HG03520 (cell line): ENCODE measurements around the gene KRTAP9-7.
"Not testable (repeated sequence)": the region's sequence is repeated elsewhere in the genome, so short reads cannot be mapped to it uniquely, and the experiment has no call there.

ENCODE experiments used
- ATAC-seq: cut with Tn5 transposase; IDR thresholded peaks from one replicate; pipeline ENCODE4 v1.9.1; 2021; ENCODE audit warnings: mild to moderate bottlenecking, moderate library complexity; ENCODE audit not compliant: unreplicated experiment

The KRTAP9-7 gene

DNA sequence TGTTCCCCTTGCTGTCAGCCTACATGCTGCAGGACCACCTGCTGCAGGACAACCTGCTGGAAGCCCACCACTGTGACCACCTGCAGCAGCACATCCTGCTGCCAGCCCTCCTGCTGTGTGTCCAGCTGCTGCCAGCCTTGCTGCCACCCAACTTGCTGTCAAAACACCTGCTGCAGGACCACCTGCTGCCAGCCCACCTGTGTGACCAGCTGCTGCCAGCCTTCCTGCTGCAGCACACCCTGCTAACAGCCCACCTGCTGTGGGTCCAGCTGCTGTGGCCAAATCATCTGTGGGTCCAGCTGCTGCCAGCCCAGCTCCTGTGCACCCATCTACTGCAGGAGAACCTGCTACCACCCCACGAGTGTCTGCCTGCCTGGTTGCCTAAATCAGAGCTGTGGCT lies 4.2 kb upstream of the KRTAP9-7 start:
- not testable (repeated sequence) for ATAC-seq

DNA sequence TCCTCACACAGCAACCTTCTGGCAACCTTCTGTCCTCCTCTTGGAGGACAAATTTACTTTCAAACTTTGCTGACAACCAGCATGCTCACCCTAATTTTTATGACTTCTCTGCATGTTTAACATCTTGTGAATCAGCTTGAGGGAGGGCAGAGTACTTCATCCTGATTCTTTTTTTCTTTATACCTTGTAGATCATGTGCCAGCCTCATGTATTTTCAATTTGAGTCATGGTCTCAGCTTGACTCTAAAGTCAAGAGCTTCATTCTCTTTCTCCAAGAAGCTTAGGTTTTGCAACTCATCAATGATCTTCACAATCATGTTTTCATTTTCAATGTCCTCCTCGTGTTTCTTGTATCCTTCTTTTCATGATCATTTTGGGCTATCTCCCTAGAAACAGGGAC lies 3.6 kb upstream of the KRTAP9-7 start:
- ATAC-seq = no peak

DNA sequence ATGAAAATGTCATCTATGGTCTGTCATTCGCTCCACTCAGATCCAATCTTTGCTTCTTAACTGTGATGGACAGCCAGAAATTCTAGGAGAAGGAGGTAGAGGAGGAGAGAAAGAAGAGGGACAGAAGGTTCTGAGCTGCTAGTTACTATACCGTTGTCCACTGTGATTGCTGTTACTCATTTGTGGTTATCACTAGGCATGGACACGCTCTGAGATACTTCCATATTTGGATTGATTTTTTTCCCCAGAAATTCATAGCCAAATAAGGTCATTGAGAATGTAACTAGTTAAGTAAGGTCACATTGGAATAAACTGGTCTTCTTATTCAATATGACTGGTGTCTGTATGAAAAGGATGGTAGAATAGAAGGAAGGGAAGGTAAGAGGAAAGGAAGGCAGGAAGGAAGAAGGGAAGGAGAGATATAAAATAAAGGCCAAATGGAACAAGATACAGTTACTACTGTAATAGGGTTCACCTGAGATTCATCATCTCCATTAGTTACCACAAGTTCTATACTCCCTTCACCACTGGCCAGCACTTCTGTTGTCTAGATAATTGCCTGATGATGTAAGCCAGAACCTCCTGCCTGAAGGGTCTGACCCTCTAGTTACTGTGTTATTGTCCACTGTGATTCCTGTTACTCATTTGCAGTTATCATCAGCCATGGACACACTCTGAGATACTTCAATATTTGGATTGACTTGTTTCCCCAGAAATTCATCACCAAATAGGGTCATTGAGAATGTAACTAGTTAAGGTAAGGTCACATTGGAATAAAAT lies 2.9 kb downstream of the KRTAP9-7 start:
- no peak for ATAC-seq

DNA sequence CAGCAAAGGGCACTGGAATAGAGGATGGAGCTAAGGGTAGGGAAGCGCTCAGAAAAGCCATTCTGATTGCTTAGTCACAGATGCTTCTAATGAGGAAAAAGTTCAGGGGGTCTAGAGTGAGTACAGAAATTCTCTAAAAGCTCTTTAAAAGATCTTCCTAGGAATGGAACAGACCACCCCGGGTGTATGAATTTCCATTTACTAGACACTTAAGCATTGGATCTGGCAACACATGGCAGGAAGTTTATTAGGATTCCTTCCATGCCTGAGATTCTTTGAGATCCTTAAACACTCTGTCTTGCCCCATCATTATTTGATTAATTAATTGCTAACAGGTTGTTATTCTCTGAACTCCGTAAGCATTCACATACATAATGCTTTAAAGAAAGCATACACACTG lies 8.5 kb downstream of the KRTAP9-7 start:
- ATAC-seq = no peak

DNA sequence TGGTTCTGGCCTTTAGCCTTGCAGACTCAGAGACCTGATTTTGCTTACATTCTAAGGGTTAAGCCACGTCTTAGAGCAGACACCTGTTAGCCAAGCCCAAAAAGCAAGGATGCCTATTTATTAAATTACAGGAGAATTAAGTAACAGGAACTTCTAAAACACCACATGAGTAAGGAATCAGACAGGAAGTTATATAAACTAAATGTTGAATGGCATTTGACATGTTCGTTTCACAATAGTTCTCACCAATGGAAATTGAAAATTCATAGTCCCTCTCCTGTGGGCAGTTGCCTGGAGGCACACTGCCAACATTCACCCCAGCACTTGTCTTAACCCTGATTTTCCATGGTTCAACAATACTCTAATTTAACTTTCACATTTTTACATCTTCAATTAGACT lies 9.0 kb downstream of the KRTAP9-7 start:
- ATAC-seq = no peak

DNA sequence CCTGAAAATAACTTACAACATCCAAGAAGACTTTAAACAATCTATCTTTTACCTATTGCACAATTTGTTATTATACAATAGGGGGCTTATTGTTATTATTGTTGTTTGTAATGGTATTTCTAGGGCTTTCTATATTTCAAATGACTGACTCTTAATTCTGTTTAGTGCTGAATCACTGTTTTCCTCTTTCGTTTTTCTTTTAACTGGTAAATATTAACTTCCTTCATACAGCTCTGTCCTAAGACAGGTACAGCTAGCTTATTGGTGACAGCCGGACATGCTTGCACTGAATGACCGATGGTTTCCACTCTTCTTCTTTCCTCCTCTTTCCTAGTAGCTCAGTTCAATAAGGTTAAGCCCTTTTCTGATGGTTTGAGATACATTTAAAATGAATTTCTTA lies 11.6 kb downstream of the KRTAP9-7 start:
- no peak for ATAC-seq

DNA sequence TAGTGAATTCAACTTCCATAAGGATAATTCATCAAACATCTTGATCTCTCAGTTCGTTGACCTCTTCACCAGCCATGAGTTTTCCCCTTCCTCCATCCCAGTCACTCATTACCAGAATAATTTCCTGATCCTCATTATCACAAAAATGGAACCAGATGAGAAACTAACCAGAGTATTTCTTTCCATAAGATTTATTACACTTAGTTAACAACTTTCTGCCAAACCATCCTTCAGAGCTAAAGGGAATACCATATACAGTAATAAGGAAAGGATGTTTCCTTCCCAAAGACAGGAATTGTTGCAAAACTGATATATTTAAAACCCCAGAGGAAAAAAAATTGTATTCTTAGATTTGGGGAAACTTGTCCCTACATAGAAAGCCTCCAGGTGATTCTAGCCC lies 18.5 kb downstream of the KRTAP9-7 start:
- no peak for ATAC-seq

DNA sequence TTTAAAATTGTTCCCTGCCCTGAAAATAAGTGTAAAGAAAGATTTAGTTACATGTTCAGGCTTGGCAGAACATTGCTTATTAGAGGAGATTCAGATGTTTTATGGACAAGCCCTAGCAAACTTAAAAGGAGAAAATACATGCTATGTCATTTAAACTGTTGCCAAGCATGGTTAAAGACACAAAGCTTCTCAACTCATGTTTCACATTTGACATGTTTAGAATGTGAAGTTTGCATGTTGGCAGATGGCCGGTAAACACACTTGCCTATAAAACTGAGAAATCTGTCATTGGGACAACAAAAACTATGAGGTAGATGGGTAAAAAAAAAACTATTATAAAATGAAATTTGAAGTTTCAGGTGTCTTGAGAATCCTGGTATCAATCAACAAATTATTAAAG lies 21.3 kb downstream of the KRTAP9-7 start:
- ATAC-seq = no peak

DNA sequence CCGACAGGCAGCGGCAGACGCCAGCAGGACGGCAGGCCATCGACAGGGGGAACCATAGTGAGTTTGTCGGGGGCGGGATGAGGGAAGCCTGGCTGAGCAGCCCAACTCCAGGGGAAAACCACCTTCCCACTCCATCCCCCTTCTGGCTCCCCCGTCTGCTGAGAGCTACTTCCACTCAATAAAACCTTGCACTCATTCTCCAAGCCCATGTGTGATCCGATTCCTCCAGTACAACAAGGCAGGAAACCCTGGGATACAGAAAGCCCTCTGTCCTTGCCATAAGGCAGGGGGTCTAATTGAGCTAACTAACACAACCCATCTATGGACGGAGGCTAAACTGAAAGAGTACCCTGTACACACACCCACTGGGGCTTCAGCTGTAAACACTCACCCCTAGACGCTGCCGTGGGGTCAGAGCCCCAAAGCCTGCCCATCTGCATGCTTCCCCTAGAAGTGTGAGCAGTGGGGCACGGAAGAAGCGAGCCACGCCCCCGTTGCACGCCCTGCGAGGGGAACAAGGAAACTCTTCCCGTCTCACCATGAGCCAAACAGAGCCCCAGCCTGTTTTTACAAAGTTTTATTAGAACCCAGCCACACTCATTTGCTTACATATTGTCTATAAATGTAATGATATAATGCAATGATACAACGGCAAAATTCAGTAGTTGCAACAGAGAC lies 23.1 kb downstream of the KRTAP9-7 start:
- no peak for ATAC-seq

DNA sequence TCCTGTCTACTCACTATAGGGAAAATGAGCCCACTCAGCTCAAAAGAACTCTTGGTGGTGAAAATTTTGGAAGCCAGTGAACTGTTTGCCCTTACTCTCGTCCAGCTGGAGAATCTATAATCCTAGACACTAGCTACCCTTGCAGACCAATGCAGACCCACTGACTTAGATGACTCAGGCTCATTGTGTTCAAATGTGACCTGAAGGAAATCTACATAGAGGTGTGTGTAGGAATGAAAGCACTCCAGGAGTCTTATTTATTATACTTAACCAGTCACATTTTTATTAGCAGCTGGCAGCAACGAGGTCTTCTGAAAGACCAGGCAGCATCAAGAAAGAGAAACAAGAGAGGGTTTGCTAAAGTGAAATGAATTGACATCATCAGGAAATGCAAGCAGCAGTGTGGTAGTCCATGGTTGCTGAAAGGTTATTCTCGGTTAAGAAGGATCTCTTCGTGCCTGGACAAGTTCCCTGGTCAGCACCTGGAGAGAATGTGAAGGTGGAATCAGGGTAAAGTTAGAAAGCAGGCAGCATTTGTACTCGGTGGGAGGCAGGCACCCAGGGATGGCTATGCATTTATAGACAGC lies 25.8 kb downstream of the KRTAP9-7 start:
- ATAC-seq = no peak

DNA sequence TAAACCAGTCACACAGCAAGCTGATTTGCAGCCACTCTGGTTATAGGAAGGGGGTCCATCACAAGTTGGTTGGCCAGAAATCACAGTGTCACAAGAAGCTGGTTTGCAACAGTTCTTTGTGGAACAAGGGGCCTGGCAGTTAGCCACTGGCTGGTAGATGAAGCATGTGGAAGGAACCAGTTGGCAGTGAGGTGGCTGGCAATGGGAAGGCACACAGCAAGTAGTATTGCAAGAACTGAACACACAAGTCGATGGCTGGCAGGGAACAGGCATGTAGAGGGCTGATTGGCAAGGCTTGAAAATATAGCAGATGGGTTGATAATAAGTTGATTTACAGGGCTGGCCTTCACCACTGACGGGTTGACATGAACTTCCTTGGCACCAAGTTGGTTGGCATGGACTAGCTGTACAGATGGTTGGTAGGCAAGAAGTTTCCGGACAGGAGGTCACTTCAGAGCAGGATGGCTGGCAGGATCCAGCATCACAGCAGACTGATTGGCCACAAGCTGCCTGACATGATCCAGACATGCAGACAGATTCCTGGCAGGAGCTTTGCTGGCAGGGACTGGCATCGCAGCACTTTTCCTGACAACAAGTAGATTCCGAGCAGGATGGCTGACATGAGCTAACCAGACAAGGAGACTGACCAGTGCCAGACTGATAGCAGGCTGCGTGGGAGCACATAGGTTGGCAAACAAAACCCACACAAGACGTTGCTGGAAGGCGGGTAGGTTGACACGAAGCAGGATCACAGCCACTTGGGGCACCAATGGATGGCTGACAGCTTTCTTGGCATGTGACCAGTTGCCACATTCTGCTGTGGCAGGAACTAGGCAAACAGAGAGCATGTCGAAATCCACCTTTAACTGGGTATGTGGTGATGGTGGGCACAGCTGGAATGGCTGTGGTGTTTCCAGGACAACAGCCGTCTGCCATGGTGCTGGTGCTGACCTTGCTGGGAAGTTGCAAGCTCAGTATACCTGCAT lies 26.7 kb downstream of the KRTAP9-7 start, which contains the start of gene KRTAP29-1:
TSS of gene KRTAP29-1 (minus strand) at position 936 of the 986 bp plus-strand sequence. CDS start at position 936, 0 bp downstream.
- no peak for ATAC-seq

DNA sequence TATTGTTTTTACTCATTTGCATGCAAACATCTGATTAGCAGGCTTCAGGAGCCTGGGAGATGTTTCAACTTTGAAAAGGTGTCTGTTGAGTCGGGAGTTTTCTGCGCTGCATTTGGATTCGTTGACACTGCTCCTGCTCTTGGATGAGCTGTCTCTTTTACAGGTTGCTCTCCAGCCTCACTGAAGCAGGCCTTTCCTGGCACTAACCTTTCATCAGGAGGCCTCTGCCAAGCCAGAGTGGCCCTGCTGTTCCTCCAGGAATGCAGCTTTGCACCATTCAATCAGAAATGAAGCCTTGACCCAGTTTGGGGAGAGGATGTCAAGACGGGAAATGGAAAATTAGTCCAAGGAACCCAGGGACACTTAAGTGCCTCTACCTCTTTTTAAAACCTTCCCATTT lies 27.5 kb downstream of the KRTAP9-7 start:
- no peak for ATAC-seq

DNA sequence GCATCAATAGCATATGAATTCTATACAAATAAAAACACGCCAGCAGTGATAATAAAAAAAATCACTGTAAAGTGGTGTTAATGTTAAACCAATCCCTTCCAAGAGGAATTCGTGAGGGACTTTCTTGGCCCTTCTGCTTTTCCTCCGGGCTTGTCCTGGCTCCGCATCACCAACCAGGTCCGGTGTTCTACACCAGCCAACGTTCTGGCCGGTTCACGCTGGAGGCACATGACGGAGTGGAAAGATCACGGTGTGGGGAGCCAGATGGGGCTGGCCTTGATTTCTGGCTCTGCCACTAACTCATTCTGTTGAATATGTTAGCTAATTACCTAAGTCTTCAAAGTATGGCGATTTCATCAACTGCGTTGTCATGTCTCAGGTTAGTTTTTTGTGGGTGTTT lies 28.6 kb downstream of the KRTAP9-7 start:
- ATAC-seq = no peak

DNA sequence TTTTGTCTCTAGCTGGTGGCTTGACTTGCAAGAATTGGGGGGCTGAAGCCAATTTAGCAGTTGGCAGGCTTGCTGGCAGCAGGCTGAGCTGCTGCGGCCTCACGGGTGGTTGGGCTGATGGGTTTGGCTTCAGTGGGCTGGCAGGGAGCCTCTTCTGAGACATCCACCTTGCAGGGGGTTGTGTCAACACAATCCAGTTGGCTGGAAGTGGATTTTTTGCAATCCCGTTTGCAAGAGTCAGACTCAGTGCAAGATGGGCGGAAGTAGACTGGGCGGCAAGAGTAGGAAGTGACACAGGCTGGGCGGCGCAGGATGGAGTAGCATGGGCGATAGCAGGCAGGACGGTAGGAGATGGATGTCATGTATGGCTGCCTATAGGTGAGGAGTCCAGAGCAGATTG lies 32.1 kb downstream of the KRTAP9-7 start:
- no peak for ATAC-seq

DNA sequence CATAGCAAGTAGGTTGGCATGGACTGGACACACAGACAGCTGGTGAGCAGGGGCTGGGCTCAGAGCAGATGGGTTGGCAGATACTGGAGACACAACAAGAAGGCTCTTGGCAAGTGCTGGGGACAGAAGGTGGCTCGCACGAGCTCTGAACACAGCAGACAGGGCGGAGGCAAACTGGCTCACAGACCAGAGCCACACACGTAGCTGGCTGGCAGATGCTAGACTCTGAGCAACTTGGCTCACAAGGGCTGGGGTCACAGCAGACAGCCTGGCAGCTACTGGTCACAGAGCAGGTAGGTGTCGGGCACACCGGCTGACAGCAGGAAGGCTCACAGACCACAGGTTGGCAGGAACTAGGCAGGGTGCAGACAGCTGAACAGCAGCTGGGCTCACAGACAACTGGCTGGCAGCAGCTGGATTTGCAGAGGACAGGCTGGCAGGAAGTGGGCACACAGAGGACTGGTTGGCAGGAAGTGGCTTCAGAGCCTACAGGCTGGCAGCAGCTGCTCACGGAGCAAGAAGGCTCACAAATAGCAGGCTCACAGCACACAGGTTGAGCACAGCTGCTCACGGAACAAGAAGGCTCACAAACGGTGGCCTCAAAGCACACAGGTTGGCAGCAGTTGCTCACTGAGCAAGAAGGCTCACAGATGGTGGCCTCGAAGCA lies 32.9 kb downstream of the KRTAP9-7 start:
- ATAC-seq = no peak

DNA sequence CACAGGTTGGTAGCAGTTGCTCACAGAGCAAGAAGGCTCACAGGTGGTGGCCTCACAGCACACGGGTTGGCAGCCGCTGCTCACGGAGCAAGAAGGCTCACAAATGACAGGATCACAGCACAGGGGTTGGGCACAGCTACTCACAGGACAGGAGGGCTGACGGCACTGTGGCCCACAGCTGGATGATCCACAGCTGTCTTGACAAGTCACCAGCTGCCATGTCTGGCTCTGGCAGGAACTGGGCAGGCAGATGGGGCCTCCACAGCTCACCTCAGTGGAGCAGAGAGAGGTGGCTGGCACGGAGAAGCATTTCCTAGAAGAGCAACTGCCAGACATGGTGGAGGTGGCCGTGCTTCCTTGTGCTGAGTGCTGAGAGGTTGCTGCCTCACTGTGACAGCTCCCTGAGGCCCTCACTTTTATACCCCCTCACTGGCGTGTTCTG lies 33.4 kb downstream of the KRTAP9-7 start, which contains the start of gene KRTAP16-1:
TSS of gene KRTAP16-1 (minus strand) at position 392 of the 442 bp plus-strand sequence. CDS start at position 336, 56 bp downstream.
- no peak for ATAC-seq

DNA sequence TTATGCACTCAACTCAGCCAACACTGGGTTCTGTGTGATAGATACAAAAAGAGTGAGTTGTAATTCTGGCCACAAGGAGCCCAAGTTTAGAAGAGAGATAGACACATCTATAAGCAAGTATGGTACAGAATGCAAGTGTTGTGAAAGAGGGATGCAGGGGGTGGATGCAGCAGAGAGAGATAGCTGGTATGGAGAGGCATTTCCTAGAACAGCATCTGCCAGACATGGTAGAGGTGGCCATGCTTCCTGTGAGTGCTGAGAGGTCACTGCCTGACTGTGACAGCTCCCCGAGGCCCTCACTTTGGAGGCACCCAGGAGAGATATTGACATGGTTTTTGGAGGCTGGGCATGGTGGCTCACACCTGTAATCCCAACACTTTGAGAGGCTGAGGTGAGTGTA lies 35.6 kb downstream of the KRTAP9-7 start:
- ATAC-seq = no peak

DNA sequence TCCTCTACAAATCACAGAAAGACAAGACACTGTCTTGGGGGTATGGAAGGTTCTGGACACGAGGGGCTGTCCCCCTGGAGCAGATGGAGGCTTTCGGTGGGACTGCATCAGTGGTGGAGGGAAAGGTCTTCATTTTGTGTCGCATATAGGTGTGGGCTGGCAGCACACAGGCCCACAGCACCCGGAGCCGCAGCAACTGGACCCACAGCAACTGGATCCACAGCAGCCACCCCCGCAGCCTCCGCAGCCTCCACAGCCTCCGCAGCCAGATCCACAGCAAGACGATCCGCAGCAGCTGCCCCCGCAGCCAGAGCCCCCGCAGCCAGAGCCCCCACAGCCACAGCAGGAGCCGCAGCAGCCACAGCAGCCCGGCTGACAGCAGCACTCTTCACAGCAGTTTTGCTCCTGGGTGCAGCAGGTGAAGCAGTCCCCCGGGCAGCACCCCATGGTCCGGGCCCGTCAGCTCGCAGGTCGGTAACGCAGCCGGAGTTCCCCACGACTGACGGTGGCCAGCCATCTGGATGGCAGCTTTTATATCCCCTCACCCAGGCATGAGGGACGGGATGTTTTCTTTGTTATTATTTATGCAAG lies 39.8 kb downstream of the KRTAP9-7 start, which contains the start of gene KRTAP17-1:
TSS of gene KRTAP17-1 (minus strand) at position 507 of the 591 bp plus-strand sequence. CDS start at position 447, 60 bp downstream.
- no peak for ATAC-seq

DNA sequence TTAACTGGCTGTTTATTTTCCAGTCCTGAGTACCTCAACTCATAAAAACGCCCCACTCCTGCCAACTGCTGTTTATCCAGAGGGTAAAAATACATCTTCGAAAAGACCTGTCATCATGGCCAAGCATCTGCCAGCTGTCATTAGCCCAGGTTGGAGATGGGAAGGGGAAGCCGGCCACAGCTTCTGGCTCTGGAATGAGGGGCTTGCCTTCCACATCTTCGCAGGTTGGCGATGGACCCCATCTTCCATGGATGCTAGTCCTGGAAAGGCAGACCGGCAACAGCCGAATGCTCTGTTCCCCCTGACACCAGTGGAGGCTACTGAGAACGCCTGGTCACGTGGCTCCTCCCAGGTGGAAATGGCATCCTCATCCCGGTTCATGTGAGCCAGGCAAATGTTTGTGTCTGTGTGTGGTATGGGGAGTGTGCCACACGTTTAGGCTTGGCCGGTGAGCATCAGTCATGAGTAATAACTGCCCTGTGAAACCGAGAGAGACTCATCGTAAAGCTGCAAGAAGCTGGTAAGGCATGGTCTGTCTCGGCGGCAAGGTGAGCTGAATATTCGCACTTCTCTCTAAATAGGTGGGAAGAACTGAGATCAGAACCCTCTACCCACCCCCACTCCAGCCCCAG lies 40.4 kb downstream of the KRTAP9-7 start:
- ATAC-seq = no peak
